Adipocyte (in vitro differentiated cells): Measurements from ENCODE around the gene TRIM69.

Source experiments
- DNase-seq: peaks from one replicate; pipeline ENCODE4 v3.0.0-alpha.2; 2015; ENCODE audit warnings: low read depth
- H3K27me3 ChIP-seq: replicated peaks from 2 replicates; pipeline ENCODE4 v1.7.0; 2013; ENCODE audit warnings: mild to moderate bottlenecking, low read length, moderate library complexity; ENCODE audit not compliant: control insufficient read depth, insufficient read depth
- H3K36me3 ChIP-seq: 2 replicates; pipeline ENCODE4 v1.7.0; 2013; ENCODE audit warnings: low read length, mild to moderate bottlenecking, moderate library complexity; ENCODE audit not compliant: control insufficient read depth, insufficient read depth, severe bottlenecking
- H3K4me1 ChIP-seq: 2 replicates; pipeline ENCODE4 v1.7.0; 2013; ENCODE audit warnings: mild to moderate bottlenecking, low read length, moderate library complexity; ENCODE audit not compliant: control insufficient read depth, insufficient read depth
- H3K4me3 ChIP-seq: 2 replicates; pipeline ENCODE4 v1.7.0; 2013; ENCODE audit warnings: mild to moderate bottlenecking, low read length, moderate library complexity
- H3K9ac ChIP-seq: 2 replicates; pipeline ENCODE4 v1.7.0; 2013; ENCODE audit warnings: mild to moderate bottlenecking, low read length, moderate library complexity
- H3K9me3 ChIP-seq: 2 replicates; pipeline ENCODE4 v1.7.0; 2013; ENCODE audit warnings: mild to moderate bottlenecking, low read length, moderate library complexity; ENCODE audit not compliant: control insufficient read depth

The TRIM69 gene

DNA sequence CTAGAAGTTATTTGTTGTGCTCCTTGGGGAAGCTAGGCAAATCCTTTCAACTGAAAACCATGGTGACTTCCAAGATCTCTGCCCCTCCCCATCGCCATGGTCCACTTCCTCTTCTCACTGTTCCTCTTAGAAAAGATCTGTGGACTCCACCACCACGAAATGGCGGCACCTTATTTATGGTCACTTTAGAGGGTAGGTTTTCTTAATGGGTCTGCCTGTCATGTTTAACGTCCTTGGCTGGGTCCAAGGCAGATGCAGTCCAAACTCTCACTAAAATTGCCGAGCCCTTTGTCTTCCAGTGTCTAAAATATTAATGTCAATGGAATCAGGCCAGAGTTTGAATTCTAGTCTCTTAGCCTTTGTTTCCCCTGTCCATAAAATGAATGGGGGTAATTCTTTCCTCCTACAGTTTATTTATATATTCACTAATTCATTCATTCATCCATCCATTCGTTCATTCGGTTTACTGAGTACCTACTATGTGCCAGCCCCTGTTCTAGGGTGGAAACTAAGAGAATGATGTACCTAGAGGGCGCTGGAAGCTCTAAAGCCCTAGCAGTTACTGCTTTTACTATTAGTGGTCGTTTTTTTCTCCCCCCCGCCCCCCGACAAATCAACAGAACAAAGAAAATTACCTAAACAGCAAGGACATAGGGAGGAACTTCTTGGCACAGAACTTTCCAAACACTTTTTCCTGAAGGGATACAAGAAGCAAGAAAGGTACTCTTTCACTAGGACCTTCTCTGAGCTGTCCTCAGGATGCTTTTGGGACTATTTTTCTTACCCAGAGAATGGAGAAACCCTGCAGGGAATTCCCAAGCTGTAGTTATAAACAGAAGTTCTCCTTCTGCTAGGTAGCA, 25.9 kb upstream of the TRIM69 start:
- Histone ChIP-seq H3K9me3 (no peaks in the 10 kb centered on the region), H3K9ac (peak overlapping the region; percentile 98), H3K4me3 (peak overlapping the region; percentile 85), H3K4me1 (peaks cover 11% of the 10 kb centered on the region), H3K36me3 (peaks cover 9% of the 10 kb centered on the region), H3K27me3 (no peaks in the 10 kb centered on the region)
- DNase-seq = peak; percentile 66

DNA sequence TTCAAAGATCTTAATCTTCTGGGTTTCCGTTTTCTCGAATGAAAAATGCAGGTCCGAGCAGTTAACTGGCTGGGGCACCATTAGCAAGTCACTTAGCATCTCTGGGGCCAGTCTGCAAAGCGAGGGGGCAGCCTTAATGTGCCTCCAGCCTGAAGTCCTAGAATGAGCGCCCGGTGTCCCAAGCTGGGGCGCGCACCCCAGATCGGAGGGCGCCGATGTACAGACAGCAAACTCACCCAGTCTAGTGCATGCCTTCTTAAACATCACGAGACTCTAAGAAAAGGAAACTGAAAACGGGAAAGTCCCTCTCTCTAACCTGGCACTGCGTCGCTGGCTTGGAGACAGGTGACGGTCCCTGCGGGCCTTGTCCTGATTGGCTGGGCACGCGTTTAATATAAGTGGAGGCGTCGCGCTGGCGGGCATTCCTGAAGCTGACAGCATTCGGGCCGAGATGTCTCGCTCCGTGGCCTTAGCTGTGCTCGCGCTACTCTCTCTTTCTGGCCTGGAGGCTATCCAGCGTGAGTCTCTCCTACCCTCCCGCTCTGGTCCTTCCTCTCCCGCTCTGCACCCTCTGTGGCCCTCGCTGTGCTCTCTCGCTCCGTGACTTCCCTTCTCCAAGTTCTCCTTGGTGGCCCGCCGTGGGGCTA, 25.1 kb upstream of the TRIM69 start, which contains the start of the genes B2M and PATL2:
Gene B2M, plus strand, starts transcription at position 422 of the 647 bp plus-strand sequence. Its CDS starts 30 bp downstream, at position 452.
Gene PATL2, minus strand, starts transcription at position 228 of the 647 bp plus-strand sequence. CDS start 34,833 bp downstream, outside the sequence.
- Histone ChIP-seq H3K4me3 (peak within 1 kb of the TSS; percentile 85), H3K9me3 (no peaks in the 10 kb centered on the region), H3K9ac (peak within 1 kb of the TSS; percentile 98), H3K36me3 (peaks cover 16% of the 10 kb centered on the region), H3K27me3 (no peaks in the 10 kb centered on the region), H3K4me1 (peaks cover 11% of the 10 kb centered on the region)
- DNase-seq = peak; percentile 99

DNA sequence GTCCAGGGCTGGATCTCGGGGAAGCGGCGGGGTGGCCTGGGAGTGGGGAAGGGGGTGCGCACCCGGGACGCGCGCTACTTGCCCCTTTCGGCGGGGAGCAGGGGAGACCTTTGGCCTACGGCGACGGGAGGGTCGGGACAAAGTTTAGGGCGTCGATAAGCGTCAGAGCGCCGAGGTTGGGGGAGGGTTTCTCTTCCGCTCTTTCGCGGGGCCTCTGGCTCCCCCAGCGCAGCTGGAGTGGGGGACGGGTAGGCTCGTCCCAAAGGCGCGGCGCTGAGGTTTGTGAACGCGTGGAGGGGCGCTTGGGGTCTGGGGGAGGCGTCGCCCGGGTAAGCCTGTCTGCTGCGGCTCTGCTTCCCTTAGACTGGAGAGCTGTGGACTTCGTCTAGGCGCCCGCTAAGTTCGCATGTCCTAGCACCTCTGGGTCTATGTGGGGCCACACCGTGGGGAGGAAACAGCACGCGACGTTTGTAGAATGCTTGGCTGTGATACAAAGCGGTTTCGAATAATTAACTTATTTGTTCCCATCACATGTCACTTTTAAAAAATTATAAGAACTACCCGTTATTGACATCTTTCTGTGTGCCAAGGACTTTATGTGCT, 24.5 kb upstream of the TRIM69 start:
- H3K27me3 ChIP-seq = no peaks in the 10 kb centered on the region
- no peaks in the 10 kb centered on the region for H3K9me3 ChIP-seq
- H3K9ac ChIP-seq = peak overlapping the region; percentile 98
- H3K4me3 ChIP-seq = peak overlapping the region; percentile 85
- DNase-seq = peak; percentile 70
- peaks cover 22% of the 10 kb centered on the region for H3K36me3 ChIP-seq
- H3K4me1 ChIP-seq = peaks cover 11% of the 10 kb centered on the region

DNA sequence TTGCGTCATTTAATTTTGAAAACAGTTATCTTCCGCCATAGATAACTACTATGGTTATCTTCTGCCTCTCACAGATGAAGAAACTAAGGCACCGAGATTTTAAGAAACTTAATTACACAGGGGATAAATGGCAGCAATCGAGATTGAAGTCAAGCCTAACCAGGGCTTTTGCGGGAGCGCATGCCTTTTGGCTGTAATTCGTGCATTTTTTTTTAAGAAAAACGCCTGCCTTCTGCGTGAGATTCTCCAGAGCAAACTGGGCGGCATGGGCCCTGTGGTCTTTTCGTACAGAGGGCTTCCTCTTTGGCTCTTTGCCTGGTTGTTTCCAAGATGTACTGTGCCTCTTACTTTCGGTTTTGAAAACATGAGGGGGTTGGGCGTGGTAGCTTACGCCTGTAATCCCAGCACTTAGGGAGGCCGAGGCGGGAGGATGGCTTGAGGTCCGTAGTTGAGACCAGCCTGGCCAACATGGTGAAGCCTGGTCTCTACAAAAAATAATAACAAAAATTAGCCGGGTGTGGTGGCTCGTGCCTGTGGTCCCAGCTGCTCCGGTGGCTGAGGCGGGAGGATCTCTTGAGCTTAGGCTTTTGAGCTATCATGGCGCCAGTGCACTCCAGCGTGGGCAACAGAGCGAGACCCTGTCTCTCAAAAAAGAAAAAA, 23.9 kb upstream of the TRIM69 start:
- H3K9ac ChIP-seq = peak overlapping the region; percentile 98
- peak overlapping the region; percentile 85 for H3K4me3 ChIP-seq
- H3K4me1 ChIP-seq = peaks cover 11% of the 10 kb centered on the region
- no peaks in the 10 kb centered on the region for H3K27me3 ChIP-seq
- DNase-seq = peak; percentile 92
- H3K9me3 ChIP-seq = no peaks in the 10 kb centered on the region
- H3K36me3 ChIP-seq = peaks cover 29% of the 10 kb centered on the region

DNA sequence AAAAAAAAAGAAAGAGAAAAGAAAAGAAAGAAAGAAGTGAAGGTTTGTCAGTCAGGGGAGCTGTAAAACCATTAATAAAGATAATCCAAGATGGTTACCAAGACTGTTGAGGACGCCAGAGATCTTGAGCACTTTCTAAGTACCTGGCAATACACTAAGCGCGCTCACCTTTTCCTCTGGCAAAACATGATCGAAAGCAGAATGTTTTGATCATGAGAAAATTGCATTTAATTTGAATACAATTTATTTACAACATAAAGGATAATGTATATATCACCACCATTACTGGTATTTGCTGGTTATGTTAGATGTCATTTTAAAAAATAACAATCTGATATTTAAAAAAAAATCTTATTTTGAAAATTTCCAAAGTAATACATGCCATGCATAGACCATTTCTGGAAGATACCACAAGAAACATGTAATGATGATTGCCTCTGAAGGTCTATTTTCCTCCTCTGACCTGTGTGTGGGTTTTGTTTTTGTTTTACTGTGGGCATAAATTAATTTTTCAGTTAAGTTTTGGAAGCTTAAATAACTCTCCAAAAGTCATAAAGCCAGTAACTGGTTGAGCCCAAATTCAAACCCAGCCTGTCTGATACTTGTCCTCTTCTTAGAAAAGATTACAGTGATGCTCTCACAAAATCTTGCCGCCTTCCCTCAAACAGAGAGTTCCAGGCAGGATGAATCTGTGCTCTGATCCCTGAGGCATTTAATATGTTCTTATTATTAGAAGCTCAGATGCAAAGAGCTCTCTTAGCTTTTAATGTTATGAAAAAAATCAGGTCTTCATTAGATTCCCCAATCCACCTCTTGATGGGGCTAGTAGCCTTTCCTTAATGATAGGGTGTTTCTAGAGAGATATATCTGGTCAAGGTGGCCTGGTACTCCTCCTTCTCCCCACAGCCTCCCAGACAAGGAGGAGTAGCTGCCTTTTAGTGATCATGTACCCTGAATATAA, 23.0 kb upstream of the TRIM69 start:
- Histone ChIP-seq H3K9me3 (no peaks in the 10 kb centered on the region), H3K4me3 (peak overlapping the region; percentile 85), H3K9ac (peak overlapping the region; percentile 98), H3K4me1 (peaks cover 11% of the 10 kb centered on the region), H3K27me3 (no peaks in the 10 kb centered on the region), H3K36me3 (peaks cover 37% of the 10 kb centered on the region)
- peak; percentile 48 for DNase-seq

DNA sequence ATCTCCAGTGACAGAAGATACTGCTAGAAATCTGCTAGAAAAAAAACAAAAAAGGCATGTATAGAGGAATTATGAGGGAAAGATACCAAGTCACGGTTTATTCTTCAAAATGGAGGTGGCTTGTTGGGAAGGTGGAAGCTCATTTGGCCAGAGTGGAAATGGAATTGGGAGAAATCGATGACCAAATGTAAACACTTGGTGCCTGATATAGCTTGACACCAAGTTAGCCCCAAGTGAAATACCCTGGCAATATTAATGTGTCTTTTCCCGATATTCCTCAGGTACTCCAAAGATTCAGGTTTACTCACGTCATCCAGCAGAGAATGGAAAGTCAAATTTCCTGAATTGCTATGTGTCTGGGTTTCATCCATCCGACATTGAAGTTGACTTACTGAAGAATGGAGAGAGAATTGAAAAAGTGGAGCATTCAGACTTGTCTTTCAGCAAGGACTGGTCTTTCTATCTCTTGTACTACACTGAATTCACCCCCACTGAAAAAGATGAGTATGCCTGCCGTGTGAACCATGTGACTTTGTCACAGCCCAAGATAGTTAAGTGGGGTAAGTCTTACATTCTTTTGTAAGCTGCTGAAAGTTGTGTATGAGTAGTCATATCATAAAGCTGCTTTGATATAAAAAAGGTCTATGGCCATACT, 21.1 kb upstream of the TRIM69 start:
- Histone ChIP-seq H3K9me3 (no peaks in the 10 kb centered on the region), H3K27me3 (no peaks in the 10 kb centered on the region), H3K4me1 (peaks cover 17% of the 10 kb centered on the region), H3K36me3 (peaks cover 51% of the 10 kb centered on the region), H3K4me3 (no peak overlapping the region), H3K9ac (no peak overlapping the region)
- DNase-seq = no peak

DNA sequence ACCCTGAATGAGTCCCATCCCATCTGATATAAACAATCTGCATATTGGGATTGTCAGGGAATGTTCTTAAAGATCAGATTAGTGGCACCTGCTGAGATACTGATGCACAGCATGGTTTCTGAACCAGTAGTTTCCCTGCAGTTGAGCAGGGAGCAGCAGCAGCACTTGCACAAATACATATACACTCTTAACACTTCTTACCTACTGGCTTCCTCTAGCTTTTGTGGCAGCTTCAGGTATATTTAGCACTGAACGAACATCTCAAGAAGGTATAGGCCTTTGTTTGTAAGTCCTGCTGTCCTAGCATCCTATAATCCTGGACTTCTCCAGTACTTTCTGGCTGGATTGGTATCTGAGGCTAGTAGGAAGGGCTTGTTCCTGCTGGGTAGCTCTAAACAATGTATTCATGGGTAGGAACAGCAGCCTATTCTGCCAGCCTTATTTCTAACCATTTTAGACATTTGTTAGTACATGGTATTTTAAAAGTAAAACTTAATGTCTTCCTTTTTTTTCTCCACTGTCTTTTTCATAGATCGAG, 20.5 kb upstream of the TRIM69 start:
- Histone ChIP-seq H3K27me3 (no peaks in the 10 kb centered on the region), H3K36me3 (peaks cover 51% of the 10 kb centered on the region), H3K9ac (no peak overlapping the region), H3K9me3 (no peaks in the 10 kb centered on the region), H3K4me1 (peaks cover 14% of the 10 kb centered on the region), H3K4me3 (no peak overlapping the region)
- no peak for DNase-seq

DNA sequence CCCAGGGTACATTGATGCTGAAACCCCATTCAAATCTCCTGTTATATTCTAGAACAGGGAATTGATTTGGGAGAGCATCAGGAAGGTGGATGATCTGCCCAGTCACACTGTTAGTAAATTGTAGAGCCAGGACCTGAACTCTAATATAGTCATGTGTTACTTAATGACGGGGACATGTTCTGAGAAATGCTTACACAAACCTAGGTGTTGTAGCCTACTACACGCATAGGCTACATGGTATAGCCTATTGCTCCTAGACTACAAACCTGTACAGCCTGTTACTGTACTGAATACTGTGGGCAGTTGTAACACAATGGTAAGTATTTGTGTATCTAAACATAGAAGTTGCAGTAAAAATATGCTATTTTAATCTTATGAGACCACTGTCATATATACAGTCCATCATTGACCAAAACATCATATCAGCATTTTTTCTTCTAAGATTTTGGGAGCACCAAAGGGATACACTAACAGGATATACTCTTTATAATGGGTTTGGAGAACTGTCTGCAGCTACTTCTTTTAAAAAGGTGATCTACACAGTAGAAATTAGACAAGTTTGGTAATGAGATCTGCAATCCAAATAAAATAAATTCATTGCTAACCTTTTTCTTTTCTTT, 19.2 kb upstream of the TRIM69 start:
- no peak for DNase-seq
- Histone ChIP-seq H3K4me3 (no peak overlapping the region), H3K4me1 (peaks cover 14% of the 10 kb centered on the region), H3K27me3 (no peaks in the 10 kb centered on the region), H3K36me3 (peaks cover 51% of the 10 kb centered on the region), H3K9me3 (no peaks in the 10 kb centered on the region), H3K9ac (no peak overlapping the region)

DNA sequence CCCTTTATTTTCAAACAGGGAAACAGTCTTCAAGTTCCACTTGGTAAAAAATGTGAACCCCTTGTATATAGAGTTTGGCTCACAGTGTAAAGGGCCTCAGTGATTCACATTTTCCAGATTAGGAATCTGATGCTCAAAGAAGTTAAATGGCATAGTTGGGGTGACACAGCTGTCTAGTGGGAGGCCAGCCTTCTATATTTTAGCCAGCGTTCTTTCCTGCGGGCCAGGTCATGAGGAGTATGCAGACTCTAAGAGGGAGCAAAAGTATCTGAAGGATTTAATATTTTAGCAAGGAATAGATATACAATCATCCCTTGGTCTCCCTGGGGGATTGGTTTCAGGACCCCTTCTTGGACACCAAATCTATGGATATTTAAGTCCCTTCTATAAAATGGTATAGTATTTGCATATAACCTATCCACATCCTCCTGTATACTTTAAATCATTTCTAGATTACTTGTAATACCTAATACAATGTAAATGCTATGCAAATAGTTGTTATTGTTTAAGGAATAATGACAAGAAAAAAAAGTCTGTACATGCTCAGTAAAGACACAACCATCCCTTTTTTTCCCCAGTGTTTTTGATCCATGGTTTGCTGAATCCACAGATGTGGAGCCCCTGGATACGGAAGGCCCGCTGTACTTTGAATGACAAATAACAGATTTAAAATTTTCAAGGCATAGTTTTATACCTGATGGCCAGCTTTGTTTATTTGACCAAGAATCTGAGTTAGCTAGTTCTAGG, 18.0 kb upstream of the TRIM69 start:
- Histone ChIP-seq H3K9ac (no peak overlapping the region), H3K4me3 (no peak overlapping the region), H3K9me3 (no peaks in the 10 kb centered on the region), H3K27me3 (no peaks in the 10 kb centered on the region), H3K36me3 (peaks cover 51% of the 10 kb centered on the region), H3K4me1 (peaks cover 14% of the 10 kb centered on the region)
- no peak for DNase-seq
